ENCODE results near the gene KLHDC3. TPM values are rescaled to one million over a fixed set of nuclear protein-coding genes. Genes with fewer than 3 reads are reported as not detected.

The KLHDC3 gene
- total and polyA plus RNA-seq, 2 of the 13 experiments (the other 11 are each of a cell fraction or from before 2014, with no cell fraction given): 78.3 to 91.5 TPM

- TF ChIP-seq ZNF570 (CRISPR knock-in tag; IDR thresholded peaks at IDR 0.05; ENCODE audit: borderline replicate concordance) (no peak), HDAC1 (CRISPR knock-in tag; IDR thresholded peaks at IDR 0.05) (0 out of 2 replicates have a peak, but pooled peaks have one; percentile 34), ZNF430 (CRISPR knock-in tag; IDR thresholded peaks at IDR 0.05) (0 out of 2 replicates have a peak, but pooled peaks have one; percentile 18), ZNF674 (CRISPR knock-in tag; IDR thresholded peaks at IDR 0.05; ENCODE audit: low read depth) (no peak), ZNF883 (CRISPR knock-in tag; IDR thresholded peaks at IDR 0.05; ENCODE audit: not compliant biosample characterization) (no peak), ZNF609 (CRISPR knock-in tag; IDR thresholded peaks at IDR 0.05; ENCODE audit: borderline replicate concordance) (0 out of 2 replicates have a peak, but pooled peaks have one; percentile 10), KLF12 (CRISPR knock-in tag; IDR thresholded peaks at IDR 0.05; ENCODE audit: borderline replicate concordance) (no peak), ZNF10 (CRISPR knock-in tag; IDR thresholded peaks at IDR 0.05; ENCODE audit: borderline replicate concordance, low read depth) (no peak), CEBPB (IDR thresholded peaks at IDR 0.05; ENCODE audit: borderline replicate concordance, low read depth, low read length) (peak; percentile 74), ZSCAN30 (CRISPR knock-in tag; IDR thresholded peaks at IDR 0.05) (0 out of 2 replicates have a peak, but pooled peaks have one; percentile 45), KAT8 (CRISPR knock-in tag; IDR thresholded peaks at IDR 0.05) (0 out of 2 replicates have a peak, but pooled peaks have one; percentile 53), ZFP41 (CRISPR knock-in tag; IDR thresholded peaks at IDR 0.05; ENCODE audit: borderline replicate concordance) (no peak), RBAK (CRISPR knock-in tag; IDR thresholded peaks at IDR 0.05) (no peak), SP140L (CRISPR knock-in tag; IDR thresholded peaks at IDR 0.05; ENCODE audit: borderline replicate concordance) (no peak), NR0B2 (CRISPR knock-in tag; IDR thresholded peaks at IDR 0.05) (no peak), JUN (CRISPR knock-in tag; IDR thresholded peaks at IDR 0.05) (no peak), CBX5 (CRISPR knock-in tag; IDR thresholded peaks at IDR 0.05; ENCODE audit: borderline replicate concordance) (no peak), ZNF124 (CRISPR knock-in tag; IDR thresholded peaks at IDR 0.05) (no peak), PTBP1 (IDR thresholded peaks at IDR 0.05; ENCODE audit: low read depth, low read length, poor library complexity, severe bottlenecking) (no peak), AGO1 (IDR thresholded peaks at IDR 0.05; ENCODE audit: low read depth, low read length, poor library complexity, severe bottlenecking) (no peak), ZBTB3 (CRISPR knock-in tag; IDR thresholded peaks at IDR 0.05; ENCODE audit: borderline replicate concordance, low read depth) (no peak)
- TF ChIP-seq, protein P1, sequence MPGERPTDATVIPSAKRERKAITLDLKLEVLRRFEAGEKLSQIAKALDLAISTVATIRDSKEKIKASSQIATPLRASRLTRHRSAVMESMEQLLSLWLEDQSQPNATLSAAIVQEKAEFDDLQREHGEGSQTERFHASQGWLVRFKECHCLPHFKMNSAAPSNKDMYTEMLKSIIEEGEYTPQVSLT (CRISPR knock-in tag; IDR thresholded peaks at IDR 0.05; ENCODE audit: borderline replicate concordance, low read depth): no peak
These were observed 44.1 kb upstream of the KLHDC3 start (continued) for GRCh38 chr6:42969934-42970333.
